Stimulated activated CD4-positive, alpha-beta T cell treated with anti-CD3 and anti-CD28 coated beads, Interleukin-4, amount 100 ng/mL, for 48 hours (primary cell): ENCODE results near the gene ST6GALNAC4.
"Not testable (repeated sequence)": the region's sequence is repeated elsewhere in the genome, so short reads cannot be mapped to it uniquely, and the experiment has no call there.

ENCODE experiments used
- DNase-seq, 2 donors: peaks; one replicate each; pipeline ENCODE4 v3.0.0-alpha.2; 2020; ENCODE audit warnings: low read depth in 2 of 2

The ST6GALNAC4 gene

DNA sequence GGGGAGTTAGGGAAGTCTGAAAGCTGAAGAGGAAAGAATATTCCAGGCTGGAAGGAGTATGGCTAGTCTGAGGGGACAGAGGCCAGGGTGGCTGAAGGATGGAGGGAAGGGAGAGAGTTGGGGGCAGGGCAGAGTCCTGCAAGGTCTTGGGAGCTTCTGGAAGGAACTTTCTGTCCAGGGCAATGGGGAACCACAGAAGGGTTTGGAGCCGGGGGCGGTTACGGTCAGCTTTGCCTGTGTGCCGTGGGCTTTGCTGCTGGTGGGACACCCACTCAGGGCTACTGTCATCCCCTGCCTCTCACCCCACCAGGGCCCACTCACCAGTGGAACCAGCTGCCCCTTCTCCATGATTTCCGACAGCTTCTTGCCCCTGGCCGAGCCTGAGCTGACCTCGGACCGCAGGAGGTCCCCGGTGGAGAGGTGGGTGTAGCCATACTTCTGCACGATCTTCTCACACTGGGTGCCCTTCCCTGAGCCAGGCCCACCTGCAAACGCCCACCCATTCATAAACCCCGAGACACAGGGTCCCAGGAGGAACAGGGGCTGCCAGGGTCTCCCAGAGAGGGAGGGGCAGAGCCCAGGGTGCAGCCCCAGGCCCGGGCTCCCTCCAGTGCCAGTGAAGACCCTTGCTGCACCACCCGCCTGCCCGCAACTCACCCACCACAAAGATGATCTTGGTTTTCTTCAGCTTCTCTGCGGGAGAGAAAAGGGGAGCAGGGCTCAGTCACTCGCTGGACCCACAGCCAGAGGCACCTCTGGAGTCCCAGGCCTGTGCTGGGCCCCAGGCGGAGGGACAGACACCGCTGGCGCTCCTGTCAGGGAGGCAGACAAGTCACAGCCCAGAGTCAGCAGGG is 44.2 kb downstream of the ST6GALNAC4 start:
- DNase-seq, result no peak

DNA sequence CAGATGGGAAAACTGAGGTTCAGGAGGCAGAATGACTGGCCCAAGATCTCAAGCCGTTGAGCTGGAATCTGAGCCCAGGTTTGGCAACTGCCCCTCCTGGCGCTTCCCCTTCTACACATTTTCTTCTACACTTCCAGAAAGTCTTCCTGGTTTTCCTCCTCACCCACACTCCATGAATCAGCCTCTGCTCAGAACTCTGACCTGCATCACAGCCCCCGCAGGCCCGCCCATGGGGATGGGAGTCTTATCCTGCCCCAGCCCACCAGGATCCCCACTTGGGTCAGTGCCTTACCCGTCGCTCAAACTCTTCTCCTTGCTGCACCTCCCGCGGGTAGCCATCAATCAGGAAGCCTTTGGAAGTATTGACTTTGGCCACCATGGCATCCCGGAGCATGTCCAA is 45.3 kb downstream of the ST6GALNAC4 start:
- no peak for DNase-seq

DNA sequence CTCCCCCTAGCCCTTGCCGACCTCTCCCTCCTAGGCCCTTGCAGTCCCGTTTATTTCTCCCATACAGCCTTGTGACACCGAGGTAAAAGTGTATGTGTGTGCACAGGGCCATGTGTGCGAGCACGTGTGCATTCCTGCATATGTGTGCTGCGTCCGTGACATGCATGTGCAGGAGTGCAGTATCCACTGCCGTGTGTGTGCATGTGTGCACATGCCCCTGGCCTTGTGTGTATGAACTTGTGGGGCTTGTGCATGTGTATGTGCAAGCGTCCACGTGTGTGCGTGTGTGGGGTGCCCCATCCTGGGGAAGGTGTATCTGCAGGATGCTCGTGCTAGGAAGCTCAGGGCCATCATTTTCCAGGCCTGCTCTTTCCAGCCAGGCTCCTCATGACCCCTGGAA is 46.0 kb downstream of the ST6GALNAC4 start:
- no peak for DNase-seq

DNA sequence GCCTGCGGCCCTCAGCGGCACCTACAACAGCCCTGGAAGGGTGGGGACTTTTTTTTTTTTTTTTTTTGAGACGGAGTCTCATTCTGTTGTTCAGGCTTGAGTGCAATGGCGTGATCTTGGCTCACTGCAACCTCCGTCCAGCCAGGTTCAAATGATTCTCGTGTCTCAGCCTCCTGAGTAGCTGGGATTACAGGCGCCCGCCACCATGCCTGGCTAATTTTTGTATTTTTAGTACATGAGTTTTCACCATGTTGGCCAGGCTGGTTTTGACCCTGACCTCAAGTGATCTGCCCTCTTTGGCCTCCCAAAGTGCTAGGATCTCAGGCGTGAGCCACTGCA is 46.7 kb downstream of the ST6GALNAC4 start:
- DNase-seq, result not testable (repeated sequence)

DNA sequence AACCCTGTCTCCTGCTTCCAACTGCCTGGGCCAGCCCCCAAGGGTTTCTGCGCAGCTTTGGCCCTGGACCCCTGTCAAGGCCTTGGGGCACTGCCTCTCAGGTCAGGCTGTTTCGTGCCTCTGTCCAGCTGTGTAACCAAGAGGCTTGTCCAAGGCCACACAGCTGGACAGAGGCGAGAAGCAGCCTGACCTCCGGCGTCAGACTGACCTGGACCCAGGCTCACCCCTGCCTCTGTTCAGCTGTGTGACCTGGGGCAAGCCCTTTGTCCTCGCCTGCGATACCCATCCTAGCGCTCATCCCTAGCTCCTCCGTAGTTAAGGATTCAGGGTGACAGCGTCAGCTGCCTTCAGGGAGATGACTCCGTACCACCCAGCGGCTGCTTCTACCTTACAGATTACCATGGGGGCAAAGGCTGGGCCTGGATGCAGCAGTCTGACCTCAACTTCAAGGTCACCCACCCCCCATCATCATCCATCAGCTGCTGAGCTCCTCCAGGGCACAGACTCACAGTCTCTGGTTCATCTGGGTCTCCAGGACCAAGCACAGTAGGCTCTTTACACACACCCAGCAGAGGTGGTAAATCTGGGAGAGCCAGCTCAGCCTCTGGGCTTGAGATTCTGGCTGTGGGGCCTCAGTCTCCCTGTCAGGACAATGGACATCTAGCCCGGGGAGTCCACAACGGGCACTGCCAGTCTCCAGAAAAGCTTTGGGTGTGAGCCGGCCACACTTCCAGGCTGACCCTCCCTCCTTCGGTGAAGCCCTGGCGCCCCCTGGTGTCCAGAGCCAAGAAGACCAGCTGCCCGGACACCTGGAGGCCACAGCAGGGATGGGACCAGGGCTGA is 47.3 kb downstream of the ST6GALNAC4 start:
- DNase-seq, result peak; percentile 79 to 87

DNA sequence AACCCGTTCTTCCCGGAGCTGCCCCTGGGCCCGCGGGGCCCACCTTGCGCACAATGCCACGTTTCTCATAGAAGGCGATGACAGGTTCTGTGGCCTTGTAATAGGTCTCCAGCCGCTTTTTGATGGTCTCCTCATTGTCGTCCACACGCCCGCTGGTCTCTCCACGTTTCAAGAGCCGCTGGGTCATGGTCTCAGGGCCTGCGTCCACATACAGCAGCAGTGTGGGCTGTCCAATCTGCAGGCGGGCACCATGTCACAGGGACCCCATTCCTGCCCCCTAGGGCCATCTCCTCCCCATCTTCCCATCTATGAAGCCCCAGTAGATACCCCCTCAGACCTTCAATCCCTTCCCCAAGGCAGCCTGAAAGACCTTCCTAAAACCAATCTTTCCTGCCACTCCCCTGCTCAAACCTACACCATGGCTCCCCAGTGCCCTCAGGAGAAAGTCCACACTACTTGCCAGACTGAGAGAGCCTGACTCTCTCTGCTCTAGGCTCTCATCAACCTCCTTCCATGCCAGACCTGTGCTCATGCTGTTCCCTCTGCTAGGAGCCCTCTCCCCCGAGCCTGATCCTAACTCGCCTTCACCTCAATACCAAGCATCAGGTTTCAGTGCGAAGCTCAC is 48.5 kb downstream of the ST6GALNAC4 start:
- DNase-seq, result no peak

DNA sequence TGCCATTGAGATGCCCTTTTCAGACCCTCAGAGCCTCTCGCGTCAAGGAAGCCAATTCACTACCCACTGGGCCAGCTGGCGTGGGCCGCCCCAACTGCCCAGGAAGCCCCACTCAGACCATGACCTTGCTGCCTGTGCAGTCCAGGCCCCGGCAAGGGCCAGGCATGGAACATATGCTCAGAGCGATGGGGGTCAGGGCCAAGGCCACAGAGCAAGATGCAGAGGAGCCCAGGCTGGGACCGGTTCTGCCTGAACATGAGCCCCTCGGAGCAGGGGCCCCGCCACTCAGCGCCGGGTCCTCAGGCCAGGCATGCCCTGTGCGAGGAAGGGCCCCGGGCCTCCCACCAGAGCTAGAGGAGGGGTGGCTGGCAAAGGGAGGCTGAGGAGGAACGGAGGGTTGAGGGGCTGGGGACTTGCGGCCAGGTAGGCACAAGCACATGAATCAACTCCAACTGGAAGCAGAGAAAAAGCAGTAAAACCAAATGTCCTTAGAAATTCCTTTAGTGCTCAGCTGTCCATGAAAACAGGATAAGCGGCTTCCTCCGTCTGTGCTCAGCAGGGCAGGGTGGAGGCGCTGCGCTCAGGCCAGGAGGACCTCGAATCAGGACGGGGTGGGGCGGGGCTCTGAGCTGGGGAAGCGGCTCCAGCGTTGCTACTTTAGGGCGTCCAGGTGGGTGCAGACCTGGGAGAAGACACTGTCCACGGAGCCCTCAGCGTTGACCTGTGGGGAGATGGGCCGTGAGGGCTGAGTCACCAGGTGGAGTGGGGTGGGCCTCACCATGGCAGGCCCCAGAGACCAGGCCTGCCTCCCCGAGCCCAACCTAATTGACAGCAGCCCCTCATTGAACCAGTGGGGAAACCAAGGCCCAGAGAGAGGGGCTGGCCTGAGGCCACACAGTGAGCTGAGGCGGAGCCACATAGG is 49.2 kb downstream of the ST6GALNAC4 start:
- no peak for DNase-seq

DNA sequence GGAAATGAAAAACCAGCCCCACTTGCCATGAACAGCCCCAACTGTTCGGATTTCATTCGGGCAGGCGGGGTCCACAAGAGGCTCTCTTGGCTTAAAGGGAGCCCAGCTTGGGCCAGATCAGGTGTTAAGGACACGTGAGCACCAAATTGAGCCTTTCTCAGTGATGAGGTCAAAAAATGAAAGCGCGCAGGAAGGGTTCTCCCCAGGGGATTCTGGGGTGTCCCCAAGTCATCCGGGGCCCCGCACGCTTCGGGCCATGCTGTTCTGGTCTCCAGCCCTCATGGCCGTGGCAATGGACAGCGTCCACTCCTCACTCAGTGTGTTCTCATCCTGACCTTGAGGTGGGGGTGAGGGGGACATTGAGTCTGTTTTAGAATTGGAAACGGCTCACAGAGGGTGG is 50.3 kb downstream of the ST6GALNAC4 start:
- no peak for DNase-seq

DNA sequence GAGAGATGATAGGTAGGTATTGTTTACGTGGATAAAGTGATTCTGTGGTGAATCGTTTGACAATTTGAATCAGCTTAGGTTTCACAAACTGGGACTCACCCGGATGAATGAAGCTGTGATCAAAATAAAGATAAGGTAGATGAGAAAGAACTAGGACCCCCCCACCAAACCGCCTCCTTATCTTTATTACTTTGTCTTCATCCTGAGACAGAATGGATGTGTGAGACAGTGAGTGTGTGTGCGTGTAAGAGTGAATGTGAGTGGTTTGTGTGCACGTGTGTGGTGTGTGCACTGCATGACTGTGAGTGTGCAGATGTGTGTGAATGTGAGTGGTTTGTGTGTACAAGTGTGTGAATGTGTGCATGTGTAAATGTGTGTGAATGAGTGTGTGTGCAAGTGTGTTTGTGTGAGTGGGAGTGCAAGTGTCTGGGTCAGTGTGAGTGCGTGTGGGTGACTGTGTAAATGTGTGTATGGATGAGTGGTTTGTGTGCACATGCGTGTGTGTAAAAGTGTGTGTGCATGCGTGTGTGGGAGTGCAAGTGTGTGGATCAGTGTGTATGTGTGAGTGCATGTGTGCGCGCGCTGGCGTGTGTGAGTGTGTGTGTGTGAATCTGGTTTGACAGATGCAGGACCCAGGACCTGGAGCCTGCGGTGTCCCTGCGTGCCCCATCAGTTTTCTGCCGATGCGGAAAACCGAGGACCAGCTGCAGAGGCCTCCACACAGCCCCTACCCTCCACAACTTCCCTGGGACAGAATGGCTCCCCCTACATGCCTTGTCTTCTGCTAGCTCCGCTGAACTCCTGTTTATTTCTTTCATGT is 51.0 kb downstream of the ST6GALNAC4 start:
- no peak for DNase-seq

DNA sequence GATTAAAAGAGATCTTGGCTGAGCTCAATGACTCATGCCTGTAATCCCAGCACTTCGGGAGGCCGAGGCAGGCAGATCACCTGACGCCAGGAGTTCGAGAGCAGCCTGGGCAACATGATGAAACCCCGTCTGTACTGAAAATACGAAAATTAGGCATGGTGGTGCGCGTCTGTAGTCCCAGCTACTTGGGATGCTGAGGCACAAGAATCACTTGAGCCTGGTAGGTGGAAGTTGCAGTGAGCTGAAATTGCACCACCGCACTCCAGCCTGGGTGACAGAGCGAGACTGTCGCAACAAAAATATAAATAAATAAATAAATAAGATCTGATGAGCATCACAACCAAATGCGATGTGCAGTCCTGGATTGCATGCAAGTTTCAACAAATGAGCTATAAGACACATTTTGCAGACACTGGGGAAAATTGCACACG is 53.6 kb downstream of the ST6GALNAC4 start:
- DNase-seq, result no peak

DNA sequence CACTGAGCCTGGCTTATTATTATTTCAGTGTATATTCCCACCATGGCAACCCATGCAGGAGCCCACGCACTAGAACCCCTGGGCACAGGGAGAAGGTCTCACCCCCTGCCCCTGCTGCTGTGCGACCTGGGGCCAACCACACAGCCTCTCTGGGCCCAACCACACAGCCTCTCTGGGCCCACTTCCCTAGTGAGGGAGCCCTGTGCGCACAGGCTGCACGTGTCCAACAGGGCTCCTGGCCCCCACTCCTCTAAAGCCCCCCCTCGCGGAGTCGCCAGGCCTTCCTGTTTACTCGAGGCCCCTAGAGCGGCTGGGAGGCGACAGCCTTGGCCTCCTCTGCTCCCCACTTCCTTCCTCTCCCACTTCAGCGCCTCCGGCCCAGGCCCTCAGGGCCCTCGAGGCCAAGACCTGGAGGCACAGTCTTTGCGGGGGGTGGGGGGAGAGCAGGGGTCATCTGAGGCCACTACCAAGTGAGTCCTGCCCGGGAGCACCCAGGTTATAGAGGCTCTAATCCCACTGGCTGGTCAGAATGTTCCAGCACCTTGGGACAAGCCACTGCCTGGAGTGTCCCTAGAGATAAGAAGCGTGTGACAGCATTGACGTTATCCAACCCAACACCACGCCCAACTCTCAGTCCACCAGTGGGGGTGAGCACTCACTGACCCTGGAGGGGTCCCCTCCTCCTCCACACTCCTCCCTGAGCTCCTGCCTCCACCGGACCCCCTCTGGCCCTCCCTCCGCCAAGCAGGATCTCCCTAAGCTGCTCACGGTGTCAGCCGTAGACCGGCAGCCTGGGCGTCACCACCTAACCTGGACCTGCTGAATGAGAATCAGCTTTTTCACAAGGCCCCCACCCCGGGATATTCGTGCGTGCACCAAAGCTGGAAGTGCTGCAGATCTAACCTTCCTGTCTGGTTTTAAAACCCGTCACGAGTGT is 54.5 kb downstream of the ST6GALNAC4 start:
- DNase-seq, result no peak

DNA sequence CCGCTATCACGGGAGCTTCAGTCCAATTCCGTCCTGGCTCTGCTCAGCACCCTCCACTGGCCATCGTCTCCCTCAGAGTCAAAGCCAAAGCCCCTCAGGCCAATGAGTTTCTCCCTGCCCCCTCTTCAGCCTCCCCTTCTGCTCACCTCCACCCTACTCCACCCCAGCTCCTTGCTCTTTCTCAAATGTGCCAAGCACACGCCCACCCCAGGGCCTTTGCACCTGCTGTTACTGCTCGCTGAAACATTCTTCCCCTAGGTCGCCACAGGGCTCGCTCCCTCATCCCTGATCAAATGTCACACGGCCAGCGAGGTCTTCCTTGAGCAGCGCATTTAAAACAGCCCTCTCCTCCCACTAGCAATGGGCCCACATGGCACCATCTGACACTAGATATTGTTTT is 56.1 kb downstream of the ST6GALNAC4 start:
- DNase-seq, result no peak

DNA sequence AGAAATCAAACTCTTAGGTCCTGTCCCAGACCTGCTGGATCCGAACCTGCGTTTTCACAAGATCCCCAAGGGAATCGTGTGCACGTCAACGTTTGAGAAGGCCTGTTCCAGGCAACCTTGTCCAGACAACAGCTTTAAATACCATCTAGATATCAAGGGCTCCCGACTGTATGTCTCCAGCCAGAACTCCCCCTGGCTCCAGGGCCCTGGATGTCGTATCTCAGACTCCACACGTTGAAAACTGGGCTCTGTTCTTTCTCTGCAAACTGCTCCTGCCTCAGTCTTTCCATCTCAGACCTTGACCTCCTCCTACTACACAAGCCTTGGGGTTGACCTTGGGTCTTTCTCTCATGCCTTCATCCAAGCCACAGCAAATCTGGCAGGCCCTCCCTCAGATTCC is 56.6 kb downstream of the ST6GALNAC4 start:
- DNase-seq, result no peak

DNA sequence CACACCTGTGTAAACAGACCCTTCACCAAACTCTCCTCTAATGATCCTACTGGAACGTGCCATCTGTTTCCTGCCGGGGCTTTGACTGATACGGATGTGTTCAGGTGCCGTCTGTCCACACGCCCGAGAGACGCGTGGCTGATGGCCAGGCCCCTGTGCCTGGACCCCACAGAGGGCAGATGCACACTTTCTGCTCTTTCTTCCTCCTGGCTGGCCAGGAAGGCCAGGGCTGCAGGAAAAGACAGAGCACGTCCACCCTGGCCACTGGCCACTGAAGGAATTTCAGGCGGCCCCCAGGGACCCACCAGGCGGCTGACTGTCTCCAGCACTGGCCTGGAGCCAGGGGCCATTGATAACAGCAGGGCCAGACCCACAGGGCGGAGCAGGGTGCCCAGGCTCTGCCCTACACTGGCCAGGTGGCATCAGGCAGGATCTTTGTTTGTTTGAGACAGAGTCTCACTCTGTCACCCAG is 58.8 kb downstream of the ST6GALNAC4 start:
- no peak for DNase-seq
